ENCODE results near the gene CTNNBIP1. TPM values are rescaled to one million over a fixed set of nuclear protein-coding genes. Genes with fewer than 3 reads are reported as not detected.

CTNNBIP1 gene
- total and polyA plus RNA-seq, 10 donors: 7.3 to 17.5 (median 12.1) TPM

GRCh38 chr1:9852410-9853248 lies 57.4 kb downstream of the CTNNBIP1 start:
- no peak for DNase-seq
- Histone ChIP-seq H3K36me3 (peaks cover 0 to 31% (median 0%) of the 10 kb centered on the region in 6 donors), H3K27me3 (replicated peaks in 1 of 7) (no peaks in the 10 kb centered on the region), H3K27ac (no peak overlapping the region), H3K4me3 (no peak overlapping the region), H3K9me3 (peaks cover 0 to 13% (median 10%) of the 10 kb centered on the region in 8 donors), H3K4me1 (peaks cover 0 to 22% (median 11%) of the 10 kb centered on the region in 6 donors)
- TF ChIP-seq CTCF (IDR thresholded peaks at IDR 0.05 in 8 of 11, conservative IDR thresholded peaks at IDR 0.05 in 3 of 11) (no peak), POLR2A (IDR thresholded peaks at IDR 0.05) (no peak), POLR2AphosphoS5 (IDR thresholded peaks at IDR 0.05) (no peak)
- 71 to 92% (median 80%) methylated on average over 11 to 12 of the region's 12 CpGs for WGBS, 5 donors
- intact Hi-C loops (cut with DNase I; ENCODE audit: low total_unique reads): no loop called here

- peaks cover 0 to 22% (median 11%) of the 10 kb centered on the region in 6 donors for H3K4me1 ChIP-seq
- H3K36me3 ChIP-seq: peaks cover 0 to 27% (median 0%) of the 10 kb centered on the region in 6 donors
- no peak overlapping the region for H3K4me3 ChIP-seq
- H3K27ac ChIP-seq: no peak overlapping the region
- DNase-seq: no peak
- no peaks in the 10 kb centered on the region for H3K27me3 ChIP-seq (replicated peaks in 1 of 7)
- TF ChIP-seq CTCF (IDR thresholded peaks at IDR 0.05 in 8 of 11, conservative IDR thresholded peaks at IDR 0.05 in 3 of 11): no peak
- no peak for TF ChIP-seq POLR2AphosphoS5 (IDR thresholded peaks at IDR 0.05)
- no peak for TF ChIP-seq POLR2A (IDR thresholded peaks at IDR 0.05)
- intact Hi-C loops (cut with DNase I; ENCODE audit: low total_unique reads): no loop called here
- H3K9me3 ChIP-seq: peaks cover 0 to 13% (median 10%) of the 10 kb centered on the region in 8 donors
- 83 to 97% (median 92%) methylated on average over 6 to 8 of the region's 8 CpGs for WGBS, 5 donors
Measured at GRCh38 chr1:9852004-9852403, 58.1 kb downstream of the CTNNBIP1 start.

- no peak for DNase-seq
- WGBS, 5 donors: 32 to 60% (median 39%) methylated on average over 15 to 18 of the region's 18 CpGs
- H3K36me3 ChIP-seq: peaks cover 0 to 27% (median 0%) of the 10 kb centered on the region in 6 donors
- H3K4me1 ChIP-seq: peaks cover 2 to 31% (median 15%) of the 10 kb centered on the region in 6 donors
- H3K27ac ChIP-seq: peak overlapping the region in 5 of 8 donors; percentile 61 to 80 (median 74)
- intact Hi-C loops (cut with DNase I; ENCODE audit: low total_unique reads): no loop called here
- TF ChIP-seq POLR2A (IDR thresholded peaks at IDR 0.05) (no peak), POLR2AphosphoS5 (IDR thresholded peaks at IDR 0.05) (no peak), CTCF (IDR thresholded peaks at IDR 0.05 in 8 of 11, conservative IDR thresholded peaks at IDR 0.05 in 3 of 11) (no peak)
- H3K27me3 ChIP-seq (replicated peaks in 1 of 7): no peaks in the 10 kb centered on the region
- H3K4me3 ChIP-seq: peak overlapping the region in 6 of 8 donors; percentile 26 to 65 (median 30)
- peaks cover 0 to 13% (median 10%) of the 10 kb centered on the region in 8 donors for H3K9me3 ChIP-seq
Measured at GRCh38 chr1:9850442-9851162, 59.5 kb downstream of the CTNNBIP1 start.

Measured in spleen (tissue), 11 donors.